Stimulated activated CD8-positive, alpha-beta memory T cell treated with anti-CD3 and anti-CD28 coated beads, Interleukin-4, amount 100 ng/mL, for 1 hour (primary cell): ENCODE data around the gene RBM28.
"Not testable (repeated sequence)": the region's sequence is repeated elsewhere in the genome, so short reads cannot be mapped to it uniquely, and the experiment has no call there.

Experiments used
- DNase-seq, 2 donors: peaks; one replicate each; pipeline ENCODE4 v3.0.0-alpha.2; 2020; ENCODE audit warnings: low read depth in 2 of 2, low spot score in 1 of 2

RBM28 gene

DNA sequence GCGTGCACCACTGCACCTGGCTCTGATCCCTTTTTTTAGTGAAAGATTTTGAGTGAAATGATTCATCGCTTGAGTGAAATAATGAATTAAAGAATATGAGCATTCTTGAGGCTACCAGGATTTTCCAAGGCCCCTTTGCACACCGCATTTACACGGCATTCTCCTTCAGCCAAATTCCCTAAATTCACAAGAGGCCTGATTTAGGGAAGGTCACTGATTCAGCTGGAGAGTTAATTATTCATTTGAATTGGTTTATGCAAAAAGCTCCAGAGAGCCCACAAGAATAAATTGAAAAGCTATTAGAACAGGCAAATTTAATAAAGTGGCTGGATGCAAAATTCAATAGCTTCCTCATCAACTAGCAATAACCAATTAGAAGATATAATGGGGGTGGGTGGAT lies 56.2 kb downstream of the RBM28 start:
- DNase-seq: no peak

GRCh38 chr7:128284102-128284501 lies 59.6 kb downstream of the RBM28 start:
- no peak for DNase-seq

DNA sequence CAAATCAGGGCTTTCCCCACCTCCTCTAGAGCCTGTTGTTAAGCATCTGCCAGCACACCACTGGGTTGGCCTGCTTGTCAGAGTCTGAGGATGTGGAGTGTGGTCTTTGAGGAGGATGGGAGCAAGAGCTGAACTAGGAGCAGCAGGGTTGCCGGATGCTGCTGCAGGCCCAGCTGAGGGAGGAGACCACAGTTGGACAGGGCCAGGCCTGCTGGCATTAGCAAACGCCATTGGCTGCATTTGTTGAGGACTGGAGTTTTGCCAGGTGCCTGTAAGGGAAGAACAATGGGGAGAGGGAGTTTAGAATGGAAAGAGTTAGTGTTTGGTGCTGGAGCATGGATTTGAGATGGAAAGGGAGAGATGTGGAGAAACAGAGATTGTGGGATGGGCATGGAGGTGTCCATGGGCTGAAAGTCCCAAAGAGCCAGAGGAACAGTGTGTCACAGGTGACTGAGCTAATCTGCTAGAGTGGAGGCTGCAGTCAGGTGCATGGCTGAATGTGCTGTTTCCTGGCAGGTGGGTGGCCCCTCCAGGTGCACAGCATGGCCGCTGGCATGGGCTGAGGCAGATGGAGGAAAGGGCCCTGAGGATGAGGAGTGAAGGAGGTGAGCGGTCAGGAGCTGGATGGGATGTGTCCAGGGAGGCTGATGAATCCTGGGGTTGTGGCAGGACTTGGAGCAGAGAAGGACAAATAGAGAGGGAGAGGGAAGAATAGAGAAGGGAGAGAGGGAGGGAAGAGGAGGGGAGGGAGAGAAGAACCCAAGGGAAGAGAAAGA lies 61.9 kb downstream of the RBM28 start:
- no peak for DNase-seq

GRCh38 chr7:128280451-128280850 lies 63.3 kb downstream of the RBM28 start:
- DNase-seq: not testable (repeated sequence)

GRCh38 chr7:128279124-128279713 lies 64.5 kb downstream of the RBM28 start:
- no peak for DNase-seq

GRCh38 chr7:128278366-128278765 lies 65.3 kb downstream of the RBM28 start:
- no peak for DNase-seq

DNA sequence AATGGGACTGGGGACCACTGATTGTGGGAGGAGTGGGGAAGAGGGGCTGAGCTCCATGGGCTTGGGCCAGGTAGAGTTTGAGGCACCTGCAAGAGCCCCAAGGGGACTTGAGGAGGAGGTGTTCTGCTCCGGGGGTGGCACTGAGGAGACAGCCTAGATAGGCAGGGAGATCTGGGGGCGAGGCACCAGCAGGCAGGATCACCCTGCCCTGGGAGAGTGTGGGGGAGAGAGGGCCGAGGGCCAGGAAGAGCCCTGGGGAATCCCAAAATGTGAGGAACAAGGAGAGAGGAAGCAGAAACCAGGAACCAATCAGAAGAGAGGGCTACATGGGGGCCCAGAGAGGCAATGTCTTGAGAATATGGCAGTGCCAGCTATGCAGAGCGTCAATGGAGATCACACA lies 68.0 kb downstream of the RBM28 start:
- DNase-seq: no peak

DNA sequence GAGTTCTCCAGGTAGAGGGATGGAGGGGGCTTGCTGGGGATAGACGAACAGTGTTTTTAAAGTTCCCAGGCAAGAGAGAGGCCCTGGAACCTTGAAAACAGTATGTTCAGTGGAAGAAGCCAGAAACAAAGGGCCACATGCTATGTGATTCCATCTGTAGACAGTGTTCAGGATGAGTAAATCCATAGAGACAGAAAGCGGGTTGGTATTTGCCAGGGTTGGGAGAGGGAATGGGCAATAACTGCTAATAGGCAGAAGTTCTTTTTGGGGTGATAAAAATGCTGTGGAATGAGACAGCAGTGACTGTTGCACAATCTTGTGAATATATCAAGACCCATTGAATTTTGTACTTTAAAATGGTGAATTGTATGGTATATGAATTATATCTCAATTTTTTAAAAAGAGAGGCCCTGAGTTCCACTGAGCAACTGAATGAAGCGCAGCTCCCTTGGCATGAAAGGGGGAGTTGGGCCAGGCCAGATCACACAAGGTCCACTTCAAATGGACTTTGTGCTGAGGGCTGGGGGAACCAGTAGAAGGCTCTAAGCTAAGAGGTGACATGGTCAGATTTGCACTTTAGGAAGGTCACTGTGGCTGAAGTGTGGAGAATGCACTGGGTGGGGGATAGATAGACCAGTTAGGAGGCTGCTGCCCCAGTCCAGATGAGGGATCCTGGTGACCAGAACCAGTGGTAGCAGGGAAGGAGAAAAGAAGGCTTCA lies 68.7 kb downstream of the RBM28 start:
- no peak for DNase-seq

DNA sequence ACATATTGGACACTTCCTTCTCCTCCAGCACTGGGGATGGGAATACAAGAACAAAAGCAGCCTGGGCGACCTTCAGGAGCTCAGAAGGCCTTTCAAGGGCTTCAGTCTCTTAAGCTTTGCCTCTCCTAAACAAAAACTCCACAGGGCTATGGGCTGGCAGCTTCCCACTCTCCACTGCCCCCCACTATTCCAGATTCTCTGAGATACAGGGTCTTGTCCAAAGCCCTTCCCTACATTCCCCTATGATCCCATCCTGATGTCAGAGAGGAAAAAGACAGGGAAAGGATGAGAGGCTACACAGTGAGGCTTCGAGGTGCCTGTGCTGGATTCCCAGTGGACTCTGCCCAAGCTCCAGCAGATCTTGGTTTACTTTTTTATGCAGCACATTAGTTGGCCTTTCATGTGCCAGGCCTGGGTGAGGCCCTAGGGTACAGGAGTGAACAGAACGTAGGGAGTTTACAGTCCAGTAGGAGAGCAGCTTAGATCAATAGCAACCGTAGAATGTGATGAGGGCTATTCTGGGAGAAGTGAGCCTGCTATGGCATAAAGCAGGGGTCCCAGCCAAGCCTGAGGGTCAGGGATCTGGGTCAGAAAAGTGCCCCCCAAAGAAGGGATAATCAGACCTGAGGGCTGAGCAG lies 69.3 kb downstream of the RBM28 start:
- DNase-seq: no peak

GRCh38 chr7:128271942-128272481 lies 71.7 kb downstream of the RBM28 start:
- no peak for DNase-seq

- DNase-seq: no peak
These were observed 72.2 kb downstream of the RBM28 start for GRCh38 chr7:128271471-128271941.

- no peak for DNase-seq
These were observed 72.9 kb downstream of the RBM28 start for GRCh38 chr7:128270826-128271272.

GRCh38 chr7:128268233-128268632 lies 75.5 kb downstream of the RBM28 start:
- DNase-seq: no peak

GRCh38 chr7:128267595-128267924 lies 76.1 kb downstream of the RBM28 start:
- DNase-seq: no peak

DNA sequence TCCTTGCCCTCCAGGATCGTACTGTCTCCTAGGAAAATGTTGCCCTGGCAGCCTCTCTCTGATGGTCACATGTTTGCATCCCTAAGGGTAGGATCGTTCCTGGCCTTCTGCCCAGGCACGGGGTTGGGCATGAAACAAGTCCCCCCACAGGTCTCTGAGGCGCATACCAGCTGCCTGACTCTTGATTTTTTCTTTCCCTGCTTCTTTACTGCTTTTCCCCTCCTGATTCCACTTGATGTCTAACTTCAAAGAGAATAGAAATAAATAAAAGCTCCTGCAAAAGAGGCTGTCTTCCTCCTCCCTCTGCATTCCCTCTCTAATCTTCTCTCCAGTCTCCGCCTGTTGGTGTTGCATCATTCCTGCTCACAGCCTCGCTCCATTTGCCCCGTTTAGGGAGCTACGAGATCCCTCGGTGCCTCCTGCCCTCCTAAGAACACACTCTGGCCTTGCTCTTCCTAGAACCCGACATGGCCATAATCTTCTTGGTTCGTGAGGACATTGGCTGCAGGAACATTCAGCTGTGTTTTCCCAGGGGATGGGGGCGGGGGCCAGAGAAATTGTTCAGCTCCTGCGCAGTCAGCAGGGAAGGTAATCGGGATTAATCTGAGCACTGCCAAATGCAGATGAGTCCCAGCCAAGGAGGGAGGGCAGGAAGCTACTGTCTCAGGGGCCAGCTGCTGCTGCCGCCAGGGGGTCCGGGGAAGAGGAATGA lies 76.7 kb downstream of the RBM28 start:
- no peak for DNase-seq

- DNase-seq: no peak
These were observed 77.2 kb downstream of the RBM28 start for GRCh38 chr7:128266529-128266882.

- DNase-seq: no peak
These were observed 77.8 kb downstream of the RBM28 start for GRCh38 chr7:128265906-128266300.

DNA sequence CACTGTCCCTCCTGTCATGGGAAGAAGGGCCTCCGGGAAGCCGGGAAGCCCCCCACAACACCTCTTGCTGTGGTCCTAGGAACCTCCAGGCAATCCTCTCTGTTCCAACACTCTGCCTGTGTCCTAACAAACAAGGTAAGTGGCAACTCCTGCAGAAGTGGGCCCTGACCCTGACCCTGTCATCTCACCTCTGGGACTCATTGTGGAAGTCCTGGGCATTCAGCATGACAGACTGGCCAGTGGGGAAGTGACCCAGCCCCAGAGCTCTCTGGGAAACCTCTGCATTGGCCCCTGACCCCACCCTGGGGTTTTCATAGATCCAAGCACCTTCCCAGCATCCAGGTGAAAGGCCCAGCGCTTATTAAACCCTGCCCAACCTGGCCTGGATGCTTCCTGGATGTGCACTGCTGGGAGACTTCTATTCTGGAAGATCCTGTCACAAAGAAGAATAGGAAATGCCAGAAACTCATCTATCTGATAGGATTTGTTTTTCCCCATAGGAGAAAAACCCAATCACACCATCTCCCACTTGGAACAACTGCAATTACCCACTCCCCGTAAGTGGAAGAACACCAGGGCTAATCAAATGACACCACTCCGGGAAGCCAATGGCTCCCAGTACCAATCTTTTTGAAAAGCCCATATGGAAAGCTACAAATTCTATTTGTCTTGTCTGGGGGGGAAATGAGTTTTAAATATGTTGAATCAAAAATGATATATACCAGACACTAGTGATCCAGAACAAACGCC lies 78.4 kb downstream of the RBM28 start:
- no peak for DNase-seq

DNA sequence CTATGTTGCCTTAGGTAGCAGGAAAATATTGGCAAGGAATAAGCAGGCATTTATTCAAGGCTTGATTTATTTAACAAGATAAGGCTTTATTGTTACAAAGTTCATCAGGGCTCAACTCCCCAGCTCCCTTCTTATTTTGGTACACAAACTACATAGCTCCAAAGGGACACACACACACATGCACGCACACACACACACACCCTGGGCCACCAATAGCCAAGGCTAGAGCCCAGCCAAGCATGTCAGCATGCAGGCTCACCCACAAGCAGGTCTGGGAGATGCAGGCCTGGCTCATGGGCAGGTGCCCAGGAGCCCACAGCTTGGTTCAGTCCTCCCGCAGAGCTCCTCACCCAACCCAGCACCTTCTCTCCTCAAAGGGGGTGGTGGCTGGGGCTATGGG lies 79.2 kb downstream of the RBM28 start:
- DNase-seq: no peak

DNA sequence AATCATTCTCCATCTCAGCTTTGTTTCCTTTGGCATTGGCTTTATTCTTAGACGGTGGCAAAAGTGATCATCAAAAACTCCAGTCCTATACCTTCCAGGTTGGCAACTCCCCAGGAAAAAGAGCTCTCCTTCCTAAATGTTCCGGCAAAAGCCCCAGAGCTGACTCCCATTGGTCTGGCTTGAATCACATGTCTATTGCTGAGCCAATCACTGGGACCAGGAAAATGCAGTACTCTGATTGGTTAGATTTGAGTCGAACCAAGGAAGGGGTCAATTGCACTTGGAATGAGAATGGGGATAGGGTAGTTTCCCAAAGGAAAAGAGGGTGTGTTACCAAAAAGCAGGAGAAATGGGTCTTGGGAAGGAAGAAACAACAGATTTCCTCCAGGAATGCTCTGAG lies 80.3 kb downstream of the RBM28 start:
- no peak for DNase-seq
